Effector memory CD4-positive, alpha-beta T cell (primary cell): ENCODE results near the gene WFDC1.
"Not testable (repeated sequence)": the region's sequence is repeated elsewhere in the genome, so short reads cannot be mapped to it uniquely, and the experiment has no call there.

Experiments used
- DNase-seq, 3 donors: peaks; one replicate each; pipeline ENCODE4 v3.0.0-alpha.2; 2020
- H3K27ac ChIP-seq: 2 replicates; pipeline ENCODE4 v1.7.0; 2013; ENCODE audit warnings: mild to moderate bottlenecking, low read length, moderate library complexity; ENCODE audit not compliant: insufficient read depth, poor library complexity, severe bottlenecking
- H3K27me3 ChIP-seq: replicated peaks from 2 replicates; pipeline ENCODE4 v1.7.0; 2013; ENCODE audit warnings: mild to moderate bottlenecking, low read length; ENCODE audit not compliant: insufficient read depth, control insufficient read depth, poor library complexity, severe bottlenecking
- H3K36me3 ChIP-seq: 2 replicates; pipeline ENCODE4 v1.7.0; 2013; ENCODE audit warnings: mild to moderate bottlenecking, low read length, moderate library complexity; ENCODE audit not compliant: control insufficient read depth, insufficient read depth
- H3K4me1 ChIP-seq: 2 replicates; pipeline ENCODE4 v1.7.0; 2013; ENCODE audit warnings: low read length, mild to moderate bottlenecking; ENCODE audit not compliant: control insufficient read depth, insufficient read depth, poor library complexity, severe bottlenecking
- H3K4me3 ChIP-seq: 2 replicates; pipeline ENCODE4 v1.7.0; 2013; ENCODE audit warnings: low read length, low read depth, mild to moderate bottlenecking; ENCODE audit not compliant: insufficient read depth, poor library complexity, severe bottlenecking
- H3K9me3 ChIP-seq: 2 replicates; pipeline ENCODE4 v1.7.0; 2013; ENCODE audit warnings: mild to moderate bottlenecking, low read length, moderate library complexity; ENCODE audit not compliant: control insufficient read depth

Gene WFDC1

GRCh38 chr16:84334058-84334457 lies 39.4 kb downstream of the WFDC1 start:
- no peak overlapping the region for H3K27ac ChIP-seq
- H3K9me3 ChIP-seq, result no peaks in the 10 kb centered on the region
- H3K36me3 ChIP-seq, result no peaks in the 10 kb centered on the region
- no peak for DNase-seq
- H3K4me3 ChIP-seq, result no peak overlapping the region
- no peaks in the 10 kb centered on the region for H3K4me1 ChIP-seq
- H3K27me3 ChIP-seq, result no peaks in the 10 kb centered on the region

GRCh38 chr16:84334482-84334881 lies 39.8 kb downstream of the WFDC1 start:
- Histone ChIP-seq H3K4me1 (no peaks in the 10 kb centered on the region), H3K9me3 (no peaks in the 10 kb centered on the region), H3K27ac (no peak overlapping the region), H3K4me3 (no peak overlapping the region), H3K27me3 (no peaks in the 10 kb centered on the region), H3K36me3 (no peaks in the 10 kb centered on the region)
- no peak for DNase-seq

- not testable (repeated sequence) for H3K9me3 ChIP-seq, H3K4me1 ChIP-seq, H3K4me3 ChIP-seq, DNase-seq, H3K27ac ChIP-seq, H3K27me3 ChIP-seq, H3K36me3 ChIP-seq
These were observed 42.6 kb downstream of the WFDC1 start for GRCh38 chr16:84337236-84337635.

- no peak for DNase-seq
- Histone ChIP-seq H3K9me3 (no peaks in the 10 kb centered on the region), H3K4me3 (no peak overlapping the region), H3K4me1 (no peaks in the 10 kb centered on the region), H3K36me3 (no peaks in the 10 kb centered on the region), H3K27ac (no peak overlapping the region), H3K27me3 (no peaks in the 10 kb centered on the region)
These were observed 44.6 kb downstream of the WFDC1 start for GRCh38 chr16:84339311-84339710.

- Histone ChIP-seq H3K4me1 (no peaks in the 10 kb centered on the region), H3K36me3 (no peaks in the 10 kb centered on the region), H3K27ac (no peak overlapping the region), H3K27me3 (no peaks in the 10 kb centered on the region), H3K4me3 (no peak overlapping the region), H3K9me3 (no peaks in the 10 kb centered on the region)
- DNase-seq, result no peak
These were observed 45.1 kb downstream of the WFDC1 start for GRCh38 chr16:84339766-84340165.

- Histone ChIP-seq H3K36me3 (no peaks in the 10 kb centered on the region), H3K4me1 (no peaks in the 10 kb centered on the region), H3K9me3 (no peaks in the 10 kb centered on the region), H3K27me3 (no peaks in the 10 kb centered on the region), H3K27ac (no peak overlapping the region), H3K4me3 (no peak overlapping the region)
- no peak for DNase-seq
These were observed 45.8 kb downstream of the WFDC1 start for GRCh38 chr16:84340325-84341040.

GRCh38 chr16:84341528-84342295 lies 47.0 kb downstream of the WFDC1 start:
- DNase-seq, result no peak
- Histone ChIP-seq H3K36me3 (no peaks in the 10 kb centered on the region), H3K4me1 (no peaks in the 10 kb centered on the region), H3K4me3 (no peak overlapping the region), H3K9me3 (no peaks in the 10 kb centered on the region), H3K27ac (no peak overlapping the region), H3K27me3 (no peaks in the 10 kb centered on the region)

GRCh38 chr16:84343800-84344199 lies 49.1 kb downstream of the WFDC1 start:
- not testable (repeated sequence) for H3K27ac ChIP-seq, H3K27me3 ChIP-seq, H3K36me3 ChIP-seq, H3K9me3 ChIP-seq, DNase-seq, H3K4me1 ChIP-seq, H3K4me3 ChIP-seq

GRCh38 chr16:84344781-84345180 lies 50.1 kb downstream of the WFDC1 start:
- no peaks in the 10 kb centered on the region for H3K9me3 ChIP-seq
- H3K4me3 ChIP-seq, result no peak overlapping the region
- no peaks in the 10 kb centered on the region for H3K27me3 ChIP-seq
- no peaks in the 10 kb centered on the region for H3K36me3 ChIP-seq
- H3K4me1 ChIP-seq, result no peaks in the 10 kb centered on the region
- DNase-seq, result no peak
- H3K27ac ChIP-seq, result no peak overlapping the region

- no peak for DNase-seq
- no peaks in the 10 kb centered on the region for H3K36me3 ChIP-seq
- no peaks in the 10 kb centered on the region for H3K4me1 ChIP-seq
- no peak overlapping the region for H3K27ac ChIP-seq
- no peaks in the 10 kb centered on the region for H3K27me3 ChIP-seq
- H3K9me3 ChIP-seq, result no peaks in the 10 kb centered on the region
- no peak overlapping the region for H3K4me3 ChIP-seq
These were observed 52.5 kb downstream of the WFDC1 start for GRCh38 chr16:84347161-84347560.
